ENCODE data around the gene FYN.

GRCh38 chr6:111653979-111654378 is 219.3 kb downstream of the FYN start:
- TF ChIP-seq, protein P1, sequence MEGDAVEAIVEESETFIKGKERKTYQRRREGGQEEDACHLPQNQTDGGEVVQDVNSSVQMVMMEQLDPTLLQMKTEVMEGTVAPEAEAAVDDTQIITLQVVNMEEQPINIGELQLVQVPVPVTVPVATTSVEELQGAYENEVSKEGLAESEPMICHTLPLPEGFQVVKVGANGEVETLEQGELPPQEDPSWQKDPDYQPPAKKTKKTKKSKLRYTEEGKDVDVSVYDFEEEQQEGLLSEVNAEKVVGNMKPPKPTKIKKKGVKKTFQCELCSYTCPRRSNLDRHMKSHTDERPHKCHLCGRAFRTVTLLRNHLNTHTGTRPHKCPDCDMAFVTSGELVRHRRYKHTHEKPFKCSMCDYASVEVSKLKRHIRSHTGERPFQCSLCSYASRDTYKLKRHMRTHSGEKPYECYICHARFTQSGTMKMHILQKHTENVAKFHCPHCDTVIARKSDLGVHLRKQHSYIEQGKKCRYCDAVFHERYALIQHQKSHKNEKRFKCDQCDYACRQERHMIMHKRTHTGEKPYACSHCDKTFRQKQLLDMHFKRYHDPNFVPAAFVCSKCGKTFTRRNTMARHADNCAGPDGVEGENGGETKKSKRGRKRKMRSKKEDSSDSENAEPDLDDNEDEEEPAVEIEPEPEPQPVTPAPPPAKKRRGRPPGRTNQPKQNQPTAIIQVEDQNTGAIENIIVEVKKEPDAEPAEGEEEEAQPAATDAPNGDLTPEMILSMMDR (IDR thresholded peaks at IDR 0.05; ENCODE audit: low read depth, low read length), result no peak
- TF ChIP-seq MYC (IDR thresholded peaks at IDR 0.05; ENCODE audit: low read depth, low read length) (no peak), POLR2A (IDR thresholded peaks at IDR 0.05; ENCODE audit: extremely low read depth, insufficient read length) (no peak), MAX (IDR thresholded peaks at IDR 0.05; ENCODE audit: low read depth, low read length) (no peak)
